Stimulated activated CD8-positive, alpha-beta memory T cell treated with anti-CD3 and anti-CD28 coated beads, Interleukin-2, amount 100 ng/mL, for 1 hour (primary cell): ENCODE measurements around the gene SMIM5.

Experiments
- DNase-seq, 2 donors: peaks; one replicate each; pipeline ENCODE4 v3.0.0-alpha.2; 2020; ENCODE audit warnings: low read depth in 2 of 2

The SMIM5 gene

GRCh38 chr17:75666959-75667790, 33.9 kb downstream of the SMIM5 start, which contains the start of the genes RECQL5 and SAP30BP:
TSS of gene RECQL5 (minus strand) at chr17:75667154. CDS start at chr17:75666557, 597 bp downstream.
TSS of gene SAP30BP (plus strand) at chr17:75667338. CDS start at chr17:75667373, 35 bp downstream.
- DNase-seq: peak; percentile 95 to 99

- no peak for DNase-seq
These were observed 34.6 kb downstream of the SMIM5 start for GRCh38 chr17:75667825-75668224.

- DNase-seq: no peak
These were observed 35.3 kb downstream of the SMIM5 start for GRCh38 chr17:75668489-75668888.

GRCh38 chr17:75670868-75671267, 37.6 kb downstream of the SMIM5 start:
- DNase-seq: no peak

- DNase-seq: no peak
These were observed 38.8 kb downstream of the SMIM5 start for GRCh38 chr17:75672011-75672410.

- DNase-seq: no peak
These were observed 40.3 kb downstream of the SMIM5 start for GRCh38 chr17:75673487-75673886.

GRCh38 chr17:75676461-75676860, 43.2 kb downstream of the SMIM5 start:
- DNase-seq: no peak

GRCh38 chr17:75679706-75680211, 46.5 kb downstream of the SMIM5 start:
- DNase-seq: no peak

GRCh38 chr17:75680431-75680830, 47.2 kb downstream of the SMIM5 start:
- no peak for DNase-seq

- DNase-seq: no peak
These were observed 48.1 kb downstream of the SMIM5 start for GRCh38 chr17:75681289-75681688.

- DNase-seq: no peak
These were observed 50.3 kb downstream of the SMIM5 start for GRCh38 chr17:75683583-75683982.

- no peak for DNase-seq
These were observed 51.0 kb downstream of the SMIM5 start for GRCh38 chr17:75684249-75684648.

- DNase-seq: no peak
These were observed 51.7 kb downstream of the SMIM5 start for GRCh38 chr17:75684924-75685323.

- no peak for DNase-seq
These were observed 52.3 kb downstream of the SMIM5 start for GRCh38 chr17:75685499-75685898.

- DNase-seq: no peak
These were observed 55.1 kb downstream of the SMIM5 start for GRCh38 chr17:75688209-75688825.

GRCh38 chr17:75689441-75689873, 56.2 kb downstream of the SMIM5 start:
- DNase-seq: no peak
